ENCODE results near the gene RBP3.

DNA sequence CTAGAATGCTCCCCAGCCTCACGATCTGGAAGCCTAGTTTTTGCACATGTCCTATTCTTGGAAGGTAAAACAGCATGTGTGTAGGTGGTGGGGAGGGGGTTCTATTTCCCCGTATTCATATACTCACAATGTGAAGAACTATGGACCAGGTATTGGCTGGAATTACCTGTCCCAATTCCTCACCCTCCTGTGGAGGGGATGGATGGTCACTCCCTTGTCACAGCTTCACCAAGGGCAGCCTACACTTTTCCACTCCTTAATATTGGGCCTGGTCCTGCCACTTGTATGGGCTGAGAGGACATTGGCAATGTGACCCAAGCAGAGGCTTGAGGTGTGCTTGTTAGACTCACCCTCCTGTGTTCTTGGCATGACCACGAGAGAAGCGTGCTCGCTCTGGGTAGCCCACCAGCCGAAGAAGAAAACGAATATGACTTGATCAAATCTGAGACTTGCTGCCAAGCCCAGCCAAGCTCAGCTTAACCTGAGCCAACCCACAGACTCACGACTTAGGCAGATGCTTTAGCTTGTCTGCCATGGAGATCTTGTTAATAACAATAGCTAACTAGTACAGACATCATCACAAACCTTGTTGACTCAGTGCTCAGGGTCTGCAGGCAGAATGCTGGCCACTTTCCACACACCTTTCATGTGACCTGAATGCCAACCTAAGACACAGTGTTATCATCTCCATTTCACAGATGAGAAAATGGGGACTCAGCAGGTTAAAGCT lies 18.7 kb downstream of the RBP3 start:
- TF ChIP-seq, protein P1, sequence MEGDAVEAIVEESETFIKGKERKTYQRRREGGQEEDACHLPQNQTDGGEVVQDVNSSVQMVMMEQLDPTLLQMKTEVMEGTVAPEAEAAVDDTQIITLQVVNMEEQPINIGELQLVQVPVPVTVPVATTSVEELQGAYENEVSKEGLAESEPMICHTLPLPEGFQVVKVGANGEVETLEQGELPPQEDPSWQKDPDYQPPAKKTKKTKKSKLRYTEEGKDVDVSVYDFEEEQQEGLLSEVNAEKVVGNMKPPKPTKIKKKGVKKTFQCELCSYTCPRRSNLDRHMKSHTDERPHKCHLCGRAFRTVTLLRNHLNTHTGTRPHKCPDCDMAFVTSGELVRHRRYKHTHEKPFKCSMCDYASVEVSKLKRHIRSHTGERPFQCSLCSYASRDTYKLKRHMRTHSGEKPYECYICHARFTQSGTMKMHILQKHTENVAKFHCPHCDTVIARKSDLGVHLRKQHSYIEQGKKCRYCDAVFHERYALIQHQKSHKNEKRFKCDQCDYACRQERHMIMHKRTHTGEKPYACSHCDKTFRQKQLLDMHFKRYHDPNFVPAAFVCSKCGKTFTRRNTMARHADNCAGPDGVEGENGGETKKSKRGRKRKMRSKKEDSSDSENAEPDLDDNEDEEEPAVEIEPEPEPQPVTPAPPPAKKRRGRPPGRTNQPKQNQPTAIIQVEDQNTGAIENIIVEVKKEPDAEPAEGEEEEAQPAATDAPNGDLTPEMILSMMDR (IDR thresholded peaks at IDR 0.05 in 4 of 5, conservative IDR thresholded peaks at IDR 0.05 in 1 of 5): no peak
- TF ChIP-seq POLR2A (IDR thresholded peaks at IDR 0.05): no peak

Measured in gastrocnemius medialis (tissue), 4 donors.